Natural killer cell (primary cell): ENCODE data around the gene AVPR1B. TPM values are rescaled to one million over a fixed set of nuclear protein-coding genes. Genes with fewer than 3 reads are reported as not detected.
"Not testable (repeated sequence)": the region's sequence is repeated elsewhere in the genome, so short reads cannot be mapped to it uniquely, and the experiment has no call there.

Source experiments
- ATAC-seq, 3 donors: fragments of 150-1000 bp in 2 of 3; fragments of 200-7000 bp in 1 of 3; cut with Tn5 transposase; 1 replicate in 1 of 3; 2 replicates in 2 of 3; pipeline ENCODE4 v1.10.0; 2021; ENCODE audit warnings: mild to moderate bottlenecking in 2 of 3, moderate library complexity in 2 of 3
- DNase-seq, 2 donors: peaks; one replicate each; pipeline versions ENCODE4 v3.0.0 to v3.0.0-alpha.2; 2013 to 2021; ENCODE audit warnings: mixed read lengths in 1 of 2
- H3K27ac ChIP-seq: one replicate; pipeline ENCODE4 v1.5.1; 2013; ENCODE audit warnings: mild to moderate bottlenecking, low read length
- H3K27me3 ChIP-seq: one replicate; pipeline ENCODE4 v1.6.1; 2013; ENCODE audit warnings: low read length; ENCODE audit not compliant: control insufficient read depth, insufficient read depth
- H3K36me3 ChIP-seq: one replicate; pipeline ENCODE4 v1.6.1; 2013; ENCODE audit warnings: low read length; ENCODE audit not compliant: control insufficient read depth, insufficient read depth
- H3K4me1 ChIP-seq: one replicate; pipeline ENCODE4 v1.6.1; 2013; ENCODE audit warnings: low read length; ENCODE audit not compliant: control insufficient read depth, insufficient read depth
- H3K4me3 ChIP-seq: one replicate; pipeline ENCODE4 v1.5.1; 2013; ENCODE audit warnings: low read length
- H3K9me3 ChIP-seq: one replicate; pipeline ENCODE4 v1.6.1; 2013; ENCODE audit warnings: low read length; ENCODE audit not compliant: control insufficient read depth, insufficient read depth
- H3K27ac Mint-ChIP-seq, 2 donors: one replicate each; pipeline ENCODE4 v1.8.0; 2022; ENCODE audit warnings: mild to moderate bottlenecking in 2 of 2, mixed read lengths in 2 of 2, moderate library complexity in 1 of 2
- H3K27me3 Mint-ChIP-seq, 2 donors: one replicate each; pipeline ENCODE4 v1.8.0; 2022; ENCODE audit warnings: low read depth in 2 of 2, mixed read lengths in 2 of 2
- H3K36me3 Mint-ChIP-seq: one replicate; pipeline ENCODE4 v1.8.0; 2022; ENCODE audit warnings: mixed read lengths
- H3K4me1 Mint-ChIP-seq, 2 donors: one replicate each; pipeline ENCODE4 v1.8.0; 2022; ENCODE audit warnings: mixed read lengths in 2 of 2
- H3K4me3 Mint-ChIP-seq: one replicate; pipeline ENCODE4 v1.8.0; 2022; ENCODE audit warnings: mild to moderate bottlenecking, moderate library complexity, mixed read lengths
- H3K9me3 Mint-ChIP-seq, 2 donors: one replicate each; pipeline ENCODE4 v1.8.0; 2022; ENCODE audit warnings: mixed read lengths in 2 of 2
- WGBS: methylation state at CpG from one replicate; pipeline ENCODE4 v1.1.7; 2013; ENCODE audit warnings: missing lambda C conversion rate; ENCODE audit not compliant: insufficient coverage; 5-methylcytosine and 5-hydroxymethylcytosine counted together
- intact Hi-C: fragments of 100-400 bp; cut with micrococcal nuclease; formaldehyde crosslinking; loops from one replicate; pipeline ENCODE4 v1.14.2; 2022
- total RNA-seq, 4 donors: library from RNA; stranded (reverse); fragments of 120-200 nt in 1 of 4; gene quantifications; one replicate each; pipeline versions ENCODE4 v1.2.3 to v1.2.4, GENCODE V29; 2013 to 2022
- TF ChIP-seq, protein P1 (sequence below): fragments of 200-600 bp; IDR thresholded peaks from one replicate; pipeline ENCODE4 v1.8.0; 2022; ENCODE audit warnings: antibody characterized with exemption

AVPR1B gene
- total RNA-seq, 3 donors from 2014 or later (not counting 1 experiment from before 2014, with no cell fraction given): not detected

DNA sequence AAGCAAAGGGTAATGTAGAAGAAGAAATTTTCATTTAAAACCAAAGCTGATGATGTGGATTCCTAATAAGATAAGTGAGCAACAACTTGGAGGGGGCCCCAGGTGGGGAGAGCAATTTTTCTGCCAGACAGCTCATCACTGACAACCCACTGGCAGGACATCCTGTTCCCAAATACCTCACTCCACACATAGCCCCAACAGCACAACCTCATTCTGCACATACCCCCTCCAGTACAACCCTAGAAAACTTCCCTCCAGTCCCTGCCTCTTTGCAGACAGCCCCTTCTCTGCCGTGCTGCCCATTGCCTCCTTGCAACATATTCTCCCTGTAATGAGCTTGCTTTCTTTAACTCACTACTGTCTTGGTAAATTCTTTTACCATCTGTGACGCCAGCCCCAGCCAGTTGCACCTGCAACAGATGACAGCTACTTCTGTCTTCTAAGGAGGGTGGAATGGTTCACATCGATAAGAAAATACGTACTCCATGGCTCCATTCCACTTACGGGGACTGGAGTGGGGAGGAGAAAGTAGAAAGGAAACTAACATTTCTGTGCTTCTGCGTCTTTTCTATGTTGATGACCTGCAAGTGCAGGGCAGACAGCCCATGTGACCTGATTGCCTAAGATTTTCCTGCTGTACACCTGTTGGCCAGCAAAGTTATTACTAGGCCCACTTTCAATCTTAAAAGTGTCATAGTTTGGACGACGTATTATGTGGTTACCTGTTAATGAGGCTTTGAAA, 49.5 kb downstream of the AVPR1B start:
- 38% methylated on average over 8 of the region's 8 CpGs for WGBS
- Mint-ChIP-seq H3K4me3 (no peak overlapping the region), H3K36me3 (no peaks in the 10 kb centered on the region), H3K27me3 (peaks cover 0 to 9% of the 10 kb centered on the region in 2 donors), H3K9me3 (no peaks in the 10 kb centered on the region), H3K27ac (no peak overlapping the region), H3K4me1 (no peaks in the 10 kb centered on the region)
- H3K27ac ChIP-seq: no peak overlapping the region
- peaks cover 4% of the 10 kb centered on the region for H3K4me1 ChIP-seq
- no peak overlapping the region for H3K4me3 ChIP-seq
- H3K9me3 ChIP-seq: no peaks in the 10 kb centered on the region
- no peaks in the 10 kb centered on the region for H3K27me3 ChIP-seq
- intact Hi-C loops: no loop called here
- no peaks in the 10 kb centered on the region for H3K36me3 ChIP-seq
- DNase-seq (no peak), ATAC-seq (peak in 1 of 3 donors; percentile 32)
- TF ChIP-seq, protein P1, sequence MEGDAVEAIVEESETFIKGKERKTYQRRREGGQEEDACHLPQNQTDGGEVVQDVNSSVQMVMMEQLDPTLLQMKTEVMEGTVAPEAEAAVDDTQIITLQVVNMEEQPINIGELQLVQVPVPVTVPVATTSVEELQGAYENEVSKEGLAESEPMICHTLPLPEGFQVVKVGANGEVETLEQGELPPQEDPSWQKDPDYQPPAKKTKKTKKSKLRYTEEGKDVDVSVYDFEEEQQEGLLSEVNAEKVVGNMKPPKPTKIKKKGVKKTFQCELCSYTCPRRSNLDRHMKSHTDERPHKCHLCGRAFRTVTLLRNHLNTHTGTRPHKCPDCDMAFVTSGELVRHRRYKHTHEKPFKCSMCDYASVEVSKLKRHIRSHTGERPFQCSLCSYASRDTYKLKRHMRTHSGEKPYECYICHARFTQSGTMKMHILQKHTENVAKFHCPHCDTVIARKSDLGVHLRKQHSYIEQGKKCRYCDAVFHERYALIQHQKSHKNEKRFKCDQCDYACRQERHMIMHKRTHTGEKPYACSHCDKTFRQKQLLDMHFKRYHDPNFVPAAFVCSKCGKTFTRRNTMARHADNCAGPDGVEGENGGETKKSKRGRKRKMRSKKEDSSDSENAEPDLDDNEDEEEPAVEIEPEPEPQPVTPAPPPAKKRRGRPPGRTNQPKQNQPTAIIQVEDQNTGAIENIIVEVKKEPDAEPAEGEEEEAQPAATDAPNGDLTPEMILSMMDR: no peak

DNA sequence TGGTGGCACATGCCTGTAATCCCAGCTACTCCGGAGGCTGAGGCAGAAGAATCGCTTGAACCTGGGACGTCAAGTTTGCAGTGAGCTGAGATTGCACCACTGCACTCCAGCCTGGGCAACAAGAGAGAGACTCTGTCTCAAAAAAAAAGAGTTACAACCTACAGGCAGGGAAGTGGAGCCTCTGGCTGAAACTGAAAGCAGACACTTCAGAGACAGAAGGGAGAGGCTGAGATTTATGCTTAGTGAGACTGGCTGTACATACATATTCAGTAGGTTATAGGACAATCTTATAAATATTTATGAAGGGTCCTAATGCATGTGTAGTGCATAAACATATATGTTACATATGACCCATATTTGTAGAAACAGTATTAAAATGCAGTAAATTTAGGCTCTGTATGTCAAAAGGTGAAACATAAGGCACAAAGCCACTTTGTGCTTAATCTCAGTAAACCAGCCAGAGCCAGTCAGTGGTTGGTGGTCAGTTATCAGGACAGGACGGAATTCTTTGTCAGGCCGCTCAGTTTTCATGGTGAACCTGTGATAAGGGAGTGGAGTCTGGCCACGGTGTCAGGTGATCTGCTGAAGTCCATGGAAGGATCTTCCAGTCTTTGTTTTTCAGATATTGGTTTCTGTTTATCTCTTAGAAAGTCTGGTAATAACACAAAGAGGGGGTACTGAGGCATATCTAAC, 50.6 kb downstream of the AVPR1B start:
- H3K27ac ChIP-seq: no peak overlapping the region
- 64% methylated on average over 6 of the region's 6 CpGs for WGBS
- H3K27me3 Mint-ChIP-seq: peaks cover 0 to 9% of the 10 kb centered on the region in 2 donors
- DNase-seq: peak in 1 of 2 donors; percentile 11
- H3K4me1 ChIP-seq: peaks cover 4% of the 10 kb centered on the region
- no peak overlapping the region for H3K4me3 ChIP-seq
- H3K4me1 Mint-ChIP-seq: no peaks in the 10 kb centered on the region
- no peak overlapping the region for H3K27ac Mint-ChIP-seq
- intact Hi-C loops: no loop called here
- no peaks in the 10 kb centered on the region for H3K36me3 ChIP-seq
- ATAC-seq: no peak
- no peaks in the 10 kb centered on the region for H3K27me3 ChIP-seq
- H3K36me3 Mint-ChIP-seq: no peaks in the 10 kb centered on the region
- TF ChIP-seq, protein P1: no peak
- no peaks in the 10 kb centered on the region for H3K9me3 ChIP-seq
- H3K9me3 Mint-ChIP-seq: no peaks in the 10 kb centered on the region
- H3K4me3 Mint-ChIP-seq: no peak overlapping the region

DNA sequence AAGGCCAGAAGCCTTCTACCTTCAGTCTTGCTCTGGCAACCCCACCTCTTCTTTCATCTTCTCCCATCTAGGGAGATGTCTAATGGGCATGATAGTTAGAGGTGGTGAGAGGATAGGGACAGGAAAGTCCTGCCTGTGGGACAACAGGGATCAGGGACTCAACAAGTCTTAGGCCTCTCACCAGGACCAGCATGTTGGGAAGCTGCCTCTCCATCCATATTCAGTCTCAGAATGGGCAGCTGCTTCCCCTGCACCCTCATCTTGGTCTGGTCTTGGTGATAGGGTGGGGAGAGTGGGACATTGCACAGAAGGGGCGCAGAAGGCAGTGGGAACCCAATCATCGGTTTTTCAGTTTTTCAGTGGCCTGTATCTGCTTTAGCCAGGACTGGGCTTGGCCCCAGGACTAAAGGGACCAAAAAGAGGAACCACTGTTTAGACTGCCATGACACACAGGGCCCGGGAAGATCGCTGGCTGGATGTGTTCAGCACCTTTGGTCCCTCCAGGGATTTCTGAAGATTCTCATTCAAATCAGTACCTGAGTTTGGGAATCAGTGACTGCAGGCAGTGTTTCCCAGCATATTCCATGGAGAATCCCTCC, 51.5 kb downstream of the AVPR1B start:
- Histone ChIP-seq H3K4me1 (peaks cover 4% of the 10 kb centered on the region), H3K9me3 (no peaks in the 10 kb centered on the region), H3K36me3 (no peaks in the 10 kb centered on the region), H3K4me3 (no peak overlapping the region), H3K27ac (no peak overlapping the region), H3K27me3 (no peaks in the 10 kb centered on the region)
- Mint-ChIP-seq H3K27me3 (peaks cover 0 to 9% of the 10 kb centered on the region in 2 donors), H3K27ac (no peak overlapping the region), H3K36me3 (no peaks in the 10 kb centered on the region), H3K4me3 (no peak overlapping the region), H3K9me3 (no peaks in the 10 kb centered on the region), H3K4me1 (no peaks in the 10 kb centered on the region)
- 86% methylated on average over 4 of the region's 4 CpGs for WGBS
- no peak for DNase-seq
- intact Hi-C loops: no loop called here
- ATAC-seq: no peak
- TF ChIP-seq, protein P1: no peak

DNA sequence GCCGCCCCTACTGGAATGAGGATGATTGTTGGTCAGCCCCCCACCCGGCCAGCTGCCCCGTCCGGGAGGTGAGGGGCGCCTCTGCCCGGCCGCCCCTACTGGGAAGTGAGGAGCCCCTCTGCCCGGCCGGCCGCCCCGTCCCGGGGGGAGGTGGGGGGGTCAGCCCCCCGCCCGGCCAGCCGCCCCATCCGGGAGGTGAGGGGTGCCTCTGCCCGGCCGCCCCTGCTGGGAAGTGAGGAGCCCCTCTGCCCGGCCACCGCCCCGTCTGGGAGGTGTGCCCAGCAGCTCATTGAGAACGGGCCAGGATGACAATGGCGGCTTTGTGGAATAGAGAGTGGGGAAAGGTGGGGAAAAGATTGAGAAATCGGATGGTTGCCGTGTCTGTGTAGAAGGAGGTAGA, 52.7 kb downstream of the AVPR1B start:
- ATAC-seq, DNase-seq, H3K4me1 Mint-ChIP-seq, H3K27me3 ChIP-seq, H3K4me1 ChIP-seq, intact Hi-C loops, H3K27ac ChIP-seq, H3K36me3 ChIP-seq, H3K27ac Mint-ChIP-seq, H3K9me3 Mint-ChIP-seq, H3K27me3 Mint-ChIP-seq, H3K4me3 Mint-ChIP-seq, H3K9me3 ChIP-seq, H3K36me3 Mint-ChIP-seq, H3K4me3 ChIP-seq: not testable (repeated sequence)
- WGBS: 97% methylated on average over 16 of the region's 25 CpGs

DNA sequence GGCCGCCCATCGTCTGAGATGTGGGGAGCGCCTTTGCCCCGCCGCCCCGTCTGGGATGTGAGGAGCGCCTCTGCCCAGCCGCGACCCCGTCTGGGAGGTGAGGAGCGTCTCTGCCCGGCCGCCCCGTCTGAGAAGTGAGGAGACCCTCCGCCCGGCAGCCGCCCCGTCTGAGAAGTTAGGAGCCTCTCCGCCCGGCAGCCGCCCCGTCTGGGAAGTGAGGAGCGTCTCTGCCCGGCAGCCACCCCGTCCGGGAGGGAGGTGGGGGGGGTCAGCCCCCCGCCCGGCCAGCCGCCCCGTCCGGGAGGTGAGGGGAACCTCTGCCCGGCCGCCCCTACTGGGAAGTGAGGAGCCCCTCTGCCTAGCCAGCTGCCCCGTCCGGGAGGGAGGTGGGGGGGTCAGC, 53.2 kb downstream of the AVPR1B start:
- H3K4me3 Mint-ChIP-seq, intact Hi-C loops, H3K4me1 ChIP-seq, ATAC-seq, H3K4me3 ChIP-seq, H3K27ac ChIP-seq, H3K27me3 Mint-ChIP-seq, H3K27me3 ChIP-seq, H3K9me3 ChIP-seq, DNase-seq, H3K4me1 Mint-ChIP-seq, H3K27ac Mint-ChIP-seq, H3K36me3 ChIP-seq, H3K9me3 Mint-ChIP-seq, H3K36me3 Mint-ChIP-seq: not testable (repeated sequence)
- 96% methylated on average over 13 of the region's 35 CpGs for WGBS
